Bronchial epithelial cell (primary cell): ENCODE measurements around the gene MEFV. TPM values are rescaled to one million over a fixed set of nuclear protein-coding genes. Genes with fewer than 3 reads are reported as not detected.

Experiments used
- DNase-seq: peaks from one replicate; pipeline ENCODE4 v3.0.0-alpha.2; 2010; ENCODE audit warnings: low read depth
- FAIRE-seq: peaks from 2 replicates; lab custom pipeline; 2011; peaks lifted over from hg19 to GRCh38; lab: Jason Lieb, UNC
- H3K27me3 ChIP-seq: 2 replicates; pipeline ENCODE4 v1.5.1; 2011; ENCODE audit warnings: low read length; ENCODE audit not compliant: control insufficient read depth, insufficient read depth
- H3K36me3 ChIP-seq: 2 replicates; pipeline ENCODE4 v1.5.1; 2011; ENCODE audit warnings: low read length; ENCODE audit not compliant: control insufficient read depth, insufficient read depth
- H3K4me3 ChIP-seq: 2 replicates; pipeline ENCODE4 v1.5.1; 2011; ENCODE audit warnings: mild to moderate bottlenecking, low read depth, low read length, control low read depth
- CTCF ChIP-seq: IDR thresholded peaks from 2 replicates; pipeline ENCODE4 v1.5.1; 2011; ENCODE audit warnings: mild to moderate bottlenecking, moderate library complexity, low read length, control low read depth, inconsistent platforms; ENCODE audit not compliant: insufficient read depth, severe bottlenecking
- total RNA-seq: library from RNA; depleted of rRNA; stranded (reverse); fragments of >200 nt; gene quantifications from 2 replicates; pipeline ENCODE4 v1.2.1, GENCODE V29; 2014

The MEFV gene
- total RNA-seq, 1 donor from 2014 or later = not detected

GRCh38 chr16:3195975-3196374 is 60.5 kb downstream of the MEFV start:
- no peaks in the 10 kb centered on the region for H3K27me3 ChIP-seq

GRCh38 chr16:3194792-3195191 is 61.6 kb downstream of the MEFV start:
- H3K36me3 ChIP-seq = no peaks in the 10 kb centered on the region
- no peak for FAIRE-seq
- H3K4me3 ChIP-seq = no peak overlapping the region
- TF ChIP-seq CTCF = no peak
- no peak for DNase-seq
- no peaks in the 10 kb centered on the region for H3K27me3 ChIP-seq

More at GRCh38 chr16:3195975-3196374, 60.5 kb downstream of the MEFV start:
- TF ChIP-seq CTCF = no peak
- no peak for DNase-seq
- Histone ChIP-seq H3K4me3 (no peak overlapping the region), H3K36me3 (no peaks in the 10 kb centered on the region)
- no peak for FAIRE-seq

- no peak overlapping the region for H3K4me3 ChIP-seq
- TF ChIP-seq CTCF = no peak
- no peak for DNase-seq
- H3K27me3 ChIP-seq = no peaks in the 10 kb centered on the region
- no peak for FAIRE-seq
- H3K36me3 ChIP-seq = no peaks in the 10 kb centered on the region
Observed at GRCh38 chr16:3193221-3194212, 62.9 kb downstream of the MEFV start.

- H3K36me3 ChIP-seq = no peaks in the 10 kb centered on the region
- DNase-seq = no peak
- H3K27me3 ChIP-seq = no peaks in the 10 kb centered on the region
- no peak for FAIRE-seq
- TF ChIP-seq CTCF = no peak
- H3K4me3 ChIP-seq = no peak overlapping the region
Observed at GRCh38 chr16:3192476-3193019, 63.9 kb downstream of the MEFV start.

Other genes with a start within 250 kb of the MEFV start
- gene CLDN9, start 243.7 kb downstream of the MEFV start, total RNA-seq = under 0.01 and 0.13 TPM in 2 replicates
- gene CLDN6, start 238.4 kb downstream of the MEFV start, total RNA-seq = not detected in 2 replicates
- 440 and 686 TPM in 2 replicates for gene TNFRSF12A, start 236.3 kb downstream of the MEFV start, total RNA-seq
- 1.1 and 5.6 TPM in 2 replicates for gene HCFC1R1, start 232.7 kb downstream of the MEFV start, total RNA-seq
- gene THOC6, start 232.6 kb downstream of the MEFV start, total RNA-seq = 23.7 and 28.4 TPM in 2 replicates
- 24.5 and 56.1 TPM in 2 replicates for gene BICDL2, start 219.7 kb downstream of the MEFV start, total RNA-seq
- gene MMP25, start 210.1 kb downstream of the MEFV start, total RNA-seq = under 0.01 and 0.13 TPM in 2 replicates
- 0.53 and 2.8 TPM in 2 replicates for gene IL32, start 191.0 kb downstream of the MEFV start, total RNA-seq
- not detected in 2 replicates for gene ZSCAN10, start 157.3 kb downstream of the MEFV start, total RNA-seq
- gene ZNF205, start 144.0 kb downstream of the MEFV start, total RNA-seq = 17.5 and 22.4 TPM in 2 replicates
- gene ZNF213, start 121.6 kb downstream of the MEFV start, total RNA-seq = 7.6 and 10.6 TPM in 2 replicates
- gene OR1F1, start 68.4 kb downstream of the MEFV start, total RNA-seq = not detected in 2 replicates
- 9.5 and 9.9 TPM in 2 replicates for gene ZNF200, start 21.5 kb downstream of the MEFV start, total RNA-seq
- 46.6 and 60.6 TPM in 2 replicates for gene ZNF263, start 26.9 kb upstream of the MEFV start, total RNA-seq
- 2.4 and 5.5 TPM in 2 replicates for gene TIGD7, start 48.8 kb upstream of the MEFV start, total RNA-seq
- gene ZNF75A, start 48.9 kb upstream of the MEFV start, total RNA-seq = 22.9 and 23.2 TPM in 2 replicates
- gene OR2C1, start 99.3 kb upstream of the MEFV start, total RNA-seq = not detected in 2 replicates
- gene ZSCAN32, start 144.4 kb upstream of the MEFV start, total RNA-seq = 15.6 and 17.4 TPM in 2 replicates
- 4.2 TPM in 2 replicates for gene ZNF174, start 144.6 kb upstream of the MEFV start, total RNA-seq
- 1.3 and 1.9 TPM in 2 replicates for gene ZNF597, start 186.9 kb upstream of the MEFV start, total RNA-seq
- 5.0 and 10.0 TPM in 2 replicates for gene NAA60, start 187.0 kb upstream of the MEFV start, total RNA-seq
- not detected in 2 replicates for gene C16orf90, start 238.9 kb upstream of the MEFV start, total RNA-seq
- gene CLUAP1, start 244.4 kb upstream of the MEFV start, total RNA-seq = 8.2 and 16.9 TPM in 2 replicates